Measurements from ENCODE around the gene ACTR3C. TPM values are rescaled to one million over a fixed set of nuclear protein-coding genes. Genes with fewer than 3 reads are reported as not detected.

The ACTR3C gene
- polyA plus RNA-seq, 4 donors = 2.4 to 9.6 (median 6.0) TPM

DNA sequence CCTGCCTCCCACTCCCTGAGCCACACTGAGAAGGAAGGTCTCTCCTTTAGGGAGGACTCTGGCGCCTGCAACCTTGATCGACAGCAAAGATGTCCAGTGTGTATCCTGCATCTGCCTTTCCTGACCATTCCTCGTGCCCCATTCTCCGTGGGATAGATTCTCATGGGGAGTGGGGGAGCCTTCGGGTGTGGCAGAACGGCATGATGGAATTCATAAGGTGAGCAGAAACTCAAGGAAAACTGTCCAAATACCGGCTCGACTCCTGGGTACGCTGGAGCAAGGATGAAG, 18.7 kb upstream of the ACTR3C start:
- peaks cover 0 to 4% of the 10 kb centered on the region in 2 donors for H3K9me3 ChIP-seq (ENCODE audit: control insufficient read depth in 2 of 2, insufficient read depth in 1 of 2, low read depth in 1 of 2, low read length in 1 of 2)
- no peak for DNase-seq
- H3K4me1 ChIP-seq (ENCODE audit: control insufficient read depth in 3 of 3, insufficient read depth in 2 of 3, low read depth in 1 of 3, low read length in 2 of 3) = peaks cover 0 to 17% (median 2%) of the 10 kb centered on the region in 3 donors
- peaks cover 0 to 8% (median 3%) of the 10 kb centered on the region in 3 donors for H3K27me3 ChIP-seq (ENCODE audit: control insufficient read depth in 3 of 3, insufficient read depth in 3 of 3, low read length in 3 of 3)
- H3K4me3 ChIP-seq (ENCODE audit: low read depth in 1 of 3, low read length in 3 of 3) = no peak overlapping the region
- WGBS, 3 donors = 90 to 94% (median 91%) methylated on average over 9 of the region's 9 CpGs
- no peak for FAIRE-seq
- peaks cover 0 to 29% (median 2%) of the 10 kb centered on the region in 3 donors for H3K36me3 ChIP-seq (ENCODE audit: control insufficient read depth in 3 of 3, insufficient read depth in 2 of 3, low read depth in 1 of 3, low read length in 3 of 3)
- H3K27ac ChIP-seq (ENCODE audit: low read depth in 1 of 3, low read length in 2 of 3) = peak overlapping the region in 1 of 3 donors; percentile 26

DNA sequence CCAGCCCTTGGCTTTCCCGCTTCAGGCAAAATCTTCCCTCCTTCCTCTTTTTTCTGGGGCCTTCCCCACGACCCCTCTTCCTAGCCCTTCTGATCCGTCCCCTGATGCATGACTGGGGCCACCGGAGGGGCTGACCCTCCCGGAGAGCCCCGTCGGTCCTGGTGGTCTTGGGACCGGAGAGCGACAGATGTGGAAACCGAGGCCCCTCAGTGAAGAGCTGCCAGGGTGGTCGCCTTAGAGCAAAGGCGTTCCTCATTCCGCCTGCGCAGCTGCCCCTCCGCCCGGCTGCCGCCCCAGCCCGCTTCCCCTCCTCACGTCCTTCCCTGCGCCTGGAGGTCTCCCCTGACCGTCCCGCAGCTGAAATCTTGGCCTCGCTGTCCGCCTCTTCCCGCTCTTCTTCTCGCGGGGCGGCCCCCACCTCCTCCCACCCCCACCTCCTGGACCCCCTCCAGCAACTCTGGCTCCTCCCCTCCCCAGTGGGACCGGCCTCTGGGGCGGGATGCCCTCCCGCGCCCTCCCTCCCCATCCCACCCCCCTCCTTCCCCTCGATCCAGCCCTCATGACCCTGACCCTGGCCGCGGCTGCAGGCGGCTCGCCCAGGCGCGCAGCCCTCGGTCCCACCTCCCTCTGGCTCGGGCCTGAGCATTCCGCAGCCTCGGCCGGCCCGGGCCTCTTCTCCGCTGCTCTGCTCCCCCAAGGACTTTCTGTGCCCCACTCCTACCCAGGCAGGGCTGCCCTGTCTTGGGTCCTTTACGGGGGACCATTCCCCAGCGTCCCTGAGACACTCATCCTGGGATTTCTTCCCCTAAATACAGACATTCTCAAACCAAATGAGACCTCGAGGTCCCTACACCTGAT, 18.1 kb upstream of the ACTR3C start, which contains the start of gene RARRES2:
Gene RARRES2 (minus strand): TSS at position 367 of the 858 bp plus-strand sequence. CDS start 1,020 bp downstream, outside the sequence.
- H3K36me3 ChIP-seq (ENCODE audit: control insufficient read depth in 3 of 3, insufficient read depth in 2 of 3, low read depth in 1 of 3, low read length in 3 of 3) = peaks cover 0 to 35% (median 2%) of the 10 kb centered on the region in 3 donors
- FAIRE-seq (no peak), DNase-seq (peak in 1 of 2 donors; percentile 36)
- peak within 1 kb of the TSS in 2 of 3 donors; percentile 28 to 78 for H3K27ac ChIP-seq (ENCODE audit: low read depth in 1 of 3, low read length in 2 of 3)
- H3K27me3 ChIP-seq (ENCODE audit: control insufficient read depth in 3 of 3, insufficient read depth in 3 of 3, low read length in 3 of 3) = peaks cover 0 to 8% (median 3%) of the 10 kb centered on the region in 3 donors
- peaks cover 0 to 4% of the 10 kb centered on the region in 2 donors for H3K9me3 ChIP-seq (ENCODE audit: control insufficient read depth in 2 of 2, insufficient read depth in 1 of 2, low read depth in 1 of 2, low read length in 1 of 2)
- 20 to 53% (median 46%) methylated on average over 43 to 49 of the region's 49 CpGs for WGBS, 3 donors
- peaks cover 0 to 17% (median 2%) of the 10 kb centered on the region in 3 donors for H3K4me1 ChIP-seq (ENCODE audit: control insufficient read depth in 3 of 3, insufficient read depth in 2 of 3, low read depth in 1 of 3, low read length in 2 of 3)
- peak within 1 kb of the TSS; percentile 6 to 51 (median 50) for H3K4me3 ChIP-seq (ENCODE audit: low read depth in 1 of 3, low read length in 3 of 3)

DNA sequence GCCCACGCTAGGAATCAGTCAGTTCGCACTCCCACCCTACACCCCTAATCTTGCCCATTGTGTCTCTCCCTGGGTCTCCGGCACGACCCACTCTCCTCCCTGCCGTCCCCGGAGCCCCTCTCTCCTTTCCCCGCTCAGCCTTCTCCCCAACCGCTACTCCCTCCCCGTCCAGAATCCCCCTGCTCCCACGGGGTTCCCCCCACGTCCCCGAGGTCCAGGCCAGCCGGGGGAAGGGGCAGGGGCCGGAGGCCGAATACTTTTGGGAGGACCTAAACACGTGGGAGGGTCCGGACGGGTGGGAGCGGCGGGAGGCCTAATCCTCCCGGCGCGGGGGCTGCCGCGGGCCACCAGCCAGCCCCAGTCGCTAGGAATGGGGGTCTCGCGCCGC, 17.5 kb upstream of the ACTR3C start:
- FAIRE-seq = no peak
- H3K27me3 ChIP-seq (ENCODE audit: control insufficient read depth in 3 of 3, insufficient read depth in 3 of 3, low read length in 3 of 3) = peaks cover 0 to 8% (median 3%) of the 10 kb centered on the region in 3 donors
- DNase-seq = no peak
- peaks cover 0 to 4% of the 10 kb centered on the region in 2 donors for H3K9me3 ChIP-seq (ENCODE audit: control insufficient read depth in 2 of 2, insufficient read depth in 1 of 2, low read depth in 1 of 2, low read length in 1 of 2)
- WGBS, 3 donors = 8 to 37% (median 37%) methylated on average over 22 to 29 of the region's 29 CpGs
- H3K4me1 ChIP-seq (ENCODE audit: control insufficient read depth in 3 of 3, insufficient read depth in 2 of 3, low read depth in 1 of 3, low read length in 2 of 3) = peaks cover 0 to 17% (median 2%) of the 10 kb centered on the region in 3 donors
- peak overlapping the region; percentile 2 to 51 (median 50) for H3K4me3 ChIP-seq (ENCODE audit: low read depth in 1 of 3, low read length in 3 of 3)
- H3K36me3 ChIP-seq (ENCODE audit: control insufficient read depth in 3 of 3, insufficient read depth in 2 of 3, low read depth in 1 of 3, low read length in 3 of 3) = peaks cover 0 to 37% (median 2%) of the 10 kb centered on the region in 3 donors
- peak overlapping the region in 2 of 3 donors; percentile 28 to 78 for H3K27ac ChIP-seq (ENCODE audit: low read depth in 1 of 3, low read length in 2 of 3)

DNA sequence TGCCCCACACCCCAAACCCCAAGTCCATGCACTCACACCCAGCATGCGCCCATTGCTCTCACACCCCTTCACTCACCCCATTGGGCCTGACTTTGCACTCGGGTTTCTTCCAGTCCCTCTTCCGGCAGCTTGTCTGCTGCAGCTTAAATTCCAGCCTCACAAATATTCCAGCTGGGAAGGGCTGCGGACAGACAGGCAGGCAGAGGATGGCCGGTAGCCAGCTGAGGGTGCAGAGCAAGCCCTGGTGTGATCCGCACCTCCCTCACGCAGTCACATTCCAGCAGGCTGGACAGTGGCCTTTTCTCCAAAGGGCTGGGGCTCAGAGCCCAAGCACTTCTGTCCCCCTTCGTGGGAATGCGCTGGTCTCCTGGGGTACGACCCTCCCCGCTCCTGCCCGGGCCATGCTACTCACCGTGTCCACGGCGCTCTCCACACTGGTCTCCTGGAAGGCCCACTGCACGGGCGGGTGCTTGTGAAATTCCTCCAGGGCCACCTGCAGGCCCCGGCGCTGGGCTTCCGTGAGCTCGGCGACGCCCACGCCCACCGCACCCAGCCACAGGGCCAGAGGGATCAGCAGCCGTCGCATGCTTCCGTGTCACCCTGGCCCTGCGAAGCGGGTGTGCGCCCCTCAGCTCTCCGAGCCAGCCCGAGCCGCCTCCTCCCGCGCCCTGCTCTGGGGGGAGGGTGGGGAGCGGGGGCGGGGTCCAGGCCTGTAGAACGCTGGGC, 16.8 kb upstream of the ACTR3C start:
- 11 to 20% (median 17%) methylated on average over 30 to 39 of the region's 39 CpGs for WGBS, 3 donors
- FAIRE-seq = no peak

DNA sequence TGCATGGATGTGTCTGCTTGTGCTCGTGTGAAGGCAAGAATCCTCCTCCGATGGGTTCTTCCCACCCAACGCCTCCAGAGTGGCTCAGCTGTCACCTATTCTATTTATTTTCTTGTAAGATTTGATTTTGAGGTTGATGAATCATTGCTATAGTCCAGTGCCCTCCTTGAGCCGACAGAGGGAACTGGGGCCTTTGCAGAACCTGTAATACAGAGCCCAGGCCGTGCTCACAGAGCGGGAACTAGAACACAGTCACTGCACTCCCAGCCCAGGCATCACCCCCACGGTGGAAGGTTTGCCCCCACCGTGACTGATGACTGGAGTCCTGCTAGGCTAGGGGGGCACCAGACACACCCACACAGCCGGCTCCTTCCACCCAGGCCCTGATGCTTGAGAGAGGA, 16.1 kb upstream of the ACTR3C start:
- DNase-seq = no peak
- peak overlapping the region in 1 of 3 donors; percentile 50 for H3K4me3 ChIP-seq (ENCODE audit: low read depth in 1 of 3, low read length in 3 of 3)
- no peak for FAIRE-seq
- peaks cover 0 to under 1% of the 10 kb centered on the region in 2 donors for H3K9me3 ChIP-seq (ENCODE audit: control insufficient read depth in 2 of 2, insufficient read depth in 1 of 2, low read depth in 1 of 2, low read length in 1 of 2)
- 58 to 65% (median 60%) methylated on average over 9 of the region's 9 CpGs for WGBS, 3 donors
- peaks cover 0 to 40% (median 2%) of the 10 kb centered on the region in 3 donors for H3K36me3 ChIP-seq (ENCODE audit: control insufficient read depth in 3 of 3, insufficient read depth in 2 of 3, low read depth in 1 of 3, low read length in 3 of 3)
- peaks cover 0 to 22% (median 2%) of the 10 kb centered on the region in 3 donors for H3K4me1 ChIP-seq (ENCODE audit: control insufficient read depth in 3 of 3, insufficient read depth in 2 of 3, low read depth in 1 of 3, low read length in 2 of 3)
- no peak overlapping the region for H3K27ac ChIP-seq (ENCODE audit: low read depth in 1 of 3, low read length in 2 of 3)
- peaks cover 0 to 8% (median 3%) of the 10 kb centered on the region in 3 donors for H3K27me3 ChIP-seq (ENCODE audit: control insufficient read depth in 3 of 3, insufficient read depth in 3 of 3, low read length in 3 of 3)

More for the DNA sequence above, 16.8 kb upstream of the ACTR3C start:
- peaks cover 0 to 8% (median 3%) of the 10 kb centered on the region in 3 donors for H3K27me3 ChIP-seq (ENCODE audit: control insufficient read depth in 3 of 3, insufficient read depth in 3 of 3, low read length in 3 of 3)
- peak; percentile 29 to 63 for DNase-seq
- peak overlapping the region in 2 of 3 donors; percentile 6 to 50 for H3K4me3 ChIP-seq (ENCODE audit: low read depth in 1 of 3, low read length in 3 of 3)
- H3K4me1 ChIP-seq (ENCODE audit: control insufficient read depth in 3 of 3, insufficient read depth in 2 of 3, low read depth in 1 of 3, low read length in 2 of 3) = peaks cover 0 to 18% (median 2%) of the 10 kb centered on the region in 3 donors
- H3K27ac ChIP-seq (ENCODE audit: low read depth in 1 of 3, low read length in 2 of 3) = peak overlapping the region in 1 of 3 donors; percentile 24
- peaks cover 0 to 4% of the 10 kb centered on the region in 2 donors for H3K9me3 ChIP-seq (ENCODE audit: control insufficient read depth in 2 of 2, insufficient read depth in 1 of 2, low read depth in 1 of 2, low read length in 1 of 2)
- H3K36me3 ChIP-seq (ENCODE audit: control insufficient read depth in 3 of 3, insufficient read depth in 2 of 3, low read depth in 1 of 3, low read length in 3 of 3) = peaks cover 0 to 37% (median 2%) of the 10 kb centered on the region in 3 donors

DNA sequence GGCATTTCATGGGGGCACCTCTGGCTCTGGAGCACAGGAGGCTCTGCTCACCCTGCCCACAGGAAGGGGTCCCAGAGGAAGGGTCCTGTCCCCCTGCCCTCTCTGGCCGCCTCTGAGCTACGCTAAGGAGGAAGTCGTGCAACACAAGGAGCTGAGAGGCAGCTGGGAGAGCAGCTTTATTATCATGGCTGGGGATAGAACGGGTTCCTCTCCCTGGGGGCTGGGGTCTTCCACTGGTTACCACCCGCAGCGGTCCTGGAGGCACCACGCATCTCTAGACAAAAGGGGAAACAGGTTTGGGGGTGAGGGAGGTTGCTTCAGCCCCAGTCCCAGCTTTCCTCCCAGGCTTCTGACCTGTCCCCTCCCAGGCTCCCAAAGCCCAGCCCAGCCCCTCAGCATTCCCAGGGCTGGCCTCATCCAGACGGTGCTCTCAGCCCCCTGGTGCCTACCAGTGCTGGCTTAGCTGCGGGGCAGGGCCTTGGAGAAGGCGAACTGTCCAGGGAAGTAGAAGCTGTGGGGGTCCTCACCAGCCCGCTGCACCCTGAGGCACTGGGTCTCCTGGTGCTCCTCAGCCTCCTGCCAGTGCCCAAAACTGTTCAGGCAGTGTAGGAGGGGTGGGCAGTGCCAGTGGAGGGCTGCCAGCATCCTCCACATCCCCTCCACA, 15.0 kb upstream of the ACTR3C start:
- Histone ChIP-seq H3K27ac (ENCODE audit: low read depth in 1 of 3, low read length in 2 of 3) (peak overlapping the region in 1 of 3 donors; percentile 17), H3K9me3 (ENCODE audit: control insufficient read depth in 2 of 2, insufficient read depth in 1 of 2, low read depth in 1 of 2, low read length in 1 of 2) (no peaks in the 10 kb centered on the region), H3K4me1 (ENCODE audit: control insufficient read depth in 3 of 3, insufficient read depth in 2 of 3, low read depth in 1 of 3, low read length in 2 of 3) (peaks cover 0 to 22% (median 2%) of the 10 kb centered on the region in 3 donors), H3K27me3 (ENCODE audit: control insufficient read depth in 3 of 3, insufficient read depth in 3 of 3, low read length in 3 of 3) (peaks cover 0 to 8% (median 0%) of the 10 kb centered on the region in 3 donors), H3K36me3 (ENCODE audit: control insufficient read depth in 3 of 3, insufficient read depth in 2 of 3, low read depth in 1 of 3, low read length in 3 of 3) (peaks cover 0 to 49% (median 2%) of the 10 kb centered on the region in 3 donors), H3K4me3 (ENCODE audit: low read depth in 1 of 3, low read length in 3 of 3) (no peak overlapping the region)
- FAIRE-seq = no peak
- WGBS, 3 donors = 80 to 89% (median 83%) methylated on average over 10 to 11 of the region's 11 CpGs
- no peak for DNase-seq

DNA sequence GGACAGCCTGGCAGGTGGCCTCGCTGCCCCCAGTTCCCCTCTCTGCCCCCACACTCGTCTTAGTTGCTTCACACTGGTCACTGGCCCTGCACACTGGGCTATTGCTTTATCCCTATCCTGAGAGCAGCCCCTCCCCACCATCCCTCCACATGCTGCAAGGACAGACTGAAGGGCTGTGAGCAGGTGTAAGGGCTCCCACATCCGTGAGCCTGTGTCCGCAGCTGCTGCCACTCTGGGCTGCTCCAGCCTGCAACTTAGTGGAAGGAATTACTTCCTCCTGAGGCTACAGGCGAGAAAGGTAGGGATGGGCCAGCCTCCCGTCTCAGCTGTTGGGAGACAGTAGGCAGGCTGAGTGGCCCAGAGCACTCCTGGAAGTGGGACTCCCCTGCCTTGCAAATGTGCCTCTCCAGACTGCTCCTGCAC, 14.3 kb upstream of the ACTR3C start:
- no peak for FAIRE-seq
- Histone ChIP-seq H3K27me3 (ENCODE audit: control insufficient read depth in 3 of 3, insufficient read depth in 3 of 3, low read length in 3 of 3) (peaks cover 0 to 8% (median 0%) of the 10 kb centered on the region in 3 donors), H3K27ac (ENCODE audit: low read depth in 1 of 3, low read length in 2 of 3) (no peak overlapping the region), H3K4me1 (ENCODE audit: control insufficient read depth in 3 of 3, insufficient read depth in 2 of 3, low read depth in 1 of 3, low read length in 2 of 3) (peaks cover 0 to 20% (median 2%) of the 10 kb centered on the region in 3 donors), H3K36me3 (ENCODE audit: control insufficient read depth in 3 of 3, insufficient read depth in 2 of 3, low read depth in 1 of 3, low read length in 3 of 3) (peaks cover 0 to 56% (median 2%) of the 10 kb centered on the region in 3 donors), H3K4me3 (ENCODE audit: low read depth in 1 of 3, low read length in 3 of 3) (no peak overlapping the region), H3K9me3 (ENCODE audit: control insufficient read depth in 2 of 2, insufficient read depth in 1 of 2, low read depth in 1 of 2, low read length in 1 of 2) (no peaks in the 10 kb centered on the region)
- DNase-seq = no peak
- WGBS, 3 donors = 46 to 75% (median 72%) methylated on average over 5 to 6 of the region's 6 CpGs

Data from small intestine (tissue), 7 donors.